CD4-positive, alpha-beta T cell treated with Interleukin-4 for 4 hours (primary cell): Measurements from ENCODE around the gene RIN3.
A peak's percentile ranks its signal among the peaks of the same experiment; 100 is the strongest.

Experiments
- DNase-seq: peaks from one replicate; pipeline ENCODE4 v3.0.0-alpha.2; 2020

Gene RIN3

DNA sequence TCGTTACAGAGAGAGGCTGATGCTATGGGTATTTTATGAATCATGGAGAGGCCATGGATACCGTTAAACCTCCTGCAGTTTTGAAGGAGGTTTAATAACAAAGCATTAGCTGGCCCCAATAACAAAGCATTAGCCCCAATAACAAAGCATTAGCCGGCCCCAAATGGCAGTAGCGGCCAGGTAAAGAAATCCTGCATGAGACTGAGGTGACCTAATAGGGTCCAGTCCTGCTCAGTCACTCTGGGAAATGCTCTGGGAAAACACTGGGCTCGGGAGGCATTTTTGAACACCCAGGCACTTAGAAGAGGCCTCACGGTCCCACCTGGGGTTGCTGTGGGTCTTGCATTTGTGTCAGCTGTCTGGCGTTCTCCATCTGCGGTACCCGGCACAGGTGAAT lies 776 bp upstream of the RIN3 start:
- DNase-seq, result no peak

DNA sequence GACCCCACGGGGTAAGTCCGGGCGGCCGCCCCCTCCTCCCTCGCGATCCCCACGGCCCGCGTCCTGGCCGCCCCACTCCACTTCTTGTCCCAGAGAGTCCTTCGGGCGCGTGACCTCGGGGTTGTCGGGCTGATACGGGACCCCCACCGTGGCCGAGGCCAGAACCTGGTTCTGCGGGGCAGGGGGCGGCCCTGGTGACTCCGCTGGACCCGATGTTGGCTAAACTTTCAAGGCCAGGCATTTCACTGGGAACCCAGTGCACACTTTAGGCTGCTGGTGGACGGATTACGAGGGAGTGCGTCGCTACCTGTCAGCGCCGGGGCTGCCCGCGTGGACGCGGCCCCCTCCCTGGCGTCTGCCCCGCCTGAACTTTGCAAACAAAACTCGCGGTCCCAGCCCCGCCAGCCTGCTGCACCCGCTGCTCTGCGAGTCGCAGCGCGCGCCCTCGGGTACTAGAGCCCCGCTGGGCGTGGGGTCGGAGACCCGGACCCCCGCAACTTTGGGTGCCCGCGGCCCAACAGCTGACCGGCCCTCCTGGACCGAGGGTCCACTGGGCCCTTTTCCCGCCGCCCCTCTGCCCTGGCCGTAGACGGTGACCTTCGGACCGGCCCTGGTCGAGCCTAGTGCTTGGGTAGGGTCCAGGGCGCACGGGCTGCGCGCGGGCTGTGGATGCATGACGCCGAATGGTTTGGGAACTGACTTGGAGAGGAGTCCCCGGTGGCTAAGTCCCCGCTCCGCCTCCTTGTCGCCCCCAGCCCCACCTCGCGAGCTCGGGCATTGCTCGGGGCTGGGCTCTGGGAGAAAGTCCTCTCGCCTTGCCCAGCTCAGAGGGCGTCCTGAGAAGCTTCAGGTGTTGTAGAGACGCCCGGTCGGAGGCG lies 624 bp downstream of the RIN3 start:
- DNase-seq, result no peak

DNA sequence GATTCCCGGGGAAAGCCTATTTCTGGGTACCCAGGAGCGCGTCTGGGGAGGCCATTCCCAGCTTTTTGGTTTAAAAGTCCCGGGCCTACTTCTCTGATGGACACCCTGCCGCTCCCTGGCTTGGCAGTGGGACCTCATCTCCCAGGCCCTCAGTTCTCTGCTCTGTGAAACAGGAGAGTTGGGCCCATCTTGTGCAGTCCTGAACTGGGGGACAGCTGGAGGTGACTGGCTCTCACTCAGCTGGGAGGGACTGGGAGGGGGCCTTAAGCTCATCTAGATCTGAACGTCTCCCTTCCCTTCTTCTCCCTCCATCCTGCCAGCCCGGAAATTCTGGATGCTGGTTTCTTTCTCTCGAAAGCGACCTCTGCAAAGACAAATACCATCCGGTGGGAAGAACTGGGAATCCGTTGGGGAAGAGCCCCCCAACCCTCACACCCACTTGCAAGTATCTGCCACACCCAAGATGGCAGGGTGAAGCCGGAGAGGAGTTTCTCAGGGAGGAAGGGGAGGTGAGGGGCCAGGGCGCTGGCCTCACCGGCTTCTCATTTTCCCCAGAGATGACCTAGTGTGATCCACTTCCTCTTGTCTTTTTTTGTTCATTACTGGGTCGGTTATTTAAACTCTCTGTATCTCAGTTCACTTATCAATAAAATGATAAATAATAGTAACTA lies 1.4 kb downstream of the RIN3 start:
- no peak for DNase-seq

DNA sequence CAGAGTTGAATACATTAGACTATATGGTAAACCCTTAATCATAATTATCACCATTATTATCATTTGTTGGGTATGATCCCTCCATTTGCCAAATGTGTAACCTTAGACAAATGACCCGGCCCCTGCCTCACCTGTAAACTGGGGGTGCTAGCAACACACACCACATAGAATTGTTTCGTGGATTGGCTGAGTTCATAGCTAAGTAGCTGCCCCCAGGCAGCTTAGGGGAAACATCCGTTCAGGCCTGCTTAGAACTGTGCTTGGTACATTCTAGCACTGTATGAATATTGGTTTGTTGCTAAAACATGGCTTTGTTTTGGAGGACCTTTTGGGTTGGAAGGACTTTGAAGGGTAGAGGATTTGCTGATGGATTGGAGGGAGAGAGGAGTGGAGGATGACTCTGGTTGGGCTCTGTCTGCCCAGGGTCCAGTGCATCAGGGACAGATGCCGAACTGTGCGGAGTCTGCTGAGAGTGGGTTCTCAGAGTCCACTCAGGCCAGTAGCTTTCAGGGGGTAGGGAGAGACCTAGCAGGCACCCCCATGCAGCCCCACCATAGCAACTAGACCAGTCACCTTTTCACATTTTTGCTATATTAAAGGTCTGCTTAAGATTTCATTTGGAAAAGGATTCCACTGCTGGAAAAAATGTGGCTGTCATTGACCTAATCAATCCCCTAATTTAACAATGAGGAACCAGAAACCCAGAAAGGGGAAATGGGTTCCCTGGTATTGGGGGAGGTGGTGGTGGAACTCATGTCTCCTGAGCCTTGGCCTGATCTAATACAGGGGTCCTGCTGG lies 2.2 kb downstream of the RIN3 start:
- no peak for DNase-seq

DNA sequence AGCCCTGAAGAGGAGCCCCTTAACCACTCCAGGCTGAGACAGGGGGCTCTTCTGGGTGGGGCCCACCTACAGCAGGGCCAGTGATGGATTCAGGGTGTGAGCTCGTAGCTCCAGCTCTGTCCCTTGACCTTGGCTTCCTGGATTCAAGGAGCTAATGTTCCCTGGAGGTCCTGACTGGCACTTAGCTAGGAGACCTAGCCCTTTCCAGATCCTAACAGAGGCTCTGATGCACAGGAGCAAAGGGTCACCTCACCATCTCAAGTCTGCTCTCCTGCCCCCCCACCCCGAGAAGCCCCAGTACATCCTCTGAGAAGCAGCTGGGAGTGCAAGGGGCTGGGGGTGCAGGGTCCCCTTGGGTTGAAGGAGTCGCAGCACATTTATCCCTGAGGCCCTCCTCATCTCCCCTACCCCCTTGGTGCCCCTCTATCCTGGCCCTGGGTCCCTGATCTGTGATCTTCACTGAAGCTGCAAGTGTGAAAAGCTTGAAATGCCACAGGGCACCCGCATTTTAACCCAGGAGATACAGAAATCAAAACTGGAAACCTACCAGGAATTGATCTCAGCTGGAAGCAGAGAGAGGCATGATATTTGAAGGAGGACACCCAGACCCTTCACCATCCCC lies 2.9 kb downstream of the RIN3 start:
- no peak for DNase-seq

DNA sequence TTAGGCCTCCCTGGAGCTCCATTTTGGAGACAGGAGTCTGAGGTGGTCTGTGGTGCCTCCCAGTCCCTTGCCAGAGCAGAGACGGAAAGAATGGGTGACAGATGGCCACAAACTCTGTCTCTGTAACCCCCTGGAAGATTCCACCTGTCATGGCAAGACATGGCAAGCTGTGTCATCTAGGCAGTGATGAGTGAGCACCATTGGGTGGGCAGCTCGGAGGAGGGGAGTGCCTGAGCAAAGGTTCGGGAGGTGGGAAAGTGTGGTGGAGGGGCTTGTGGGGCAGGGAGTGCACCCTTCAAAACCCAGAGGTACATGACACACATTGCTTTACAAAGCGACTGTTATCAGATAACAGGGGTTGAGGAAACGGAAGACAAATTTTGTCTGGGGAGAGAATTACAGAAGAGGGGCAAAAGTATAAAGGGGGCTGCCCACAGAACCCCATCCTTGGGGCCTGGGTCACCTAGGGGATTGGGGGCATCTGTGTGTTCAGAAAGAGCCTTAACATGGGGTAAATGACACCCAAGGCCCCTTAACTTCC lies 3.5 kb downstream of the RIN3 start:
- DNase-seq, result no peak

DNA sequence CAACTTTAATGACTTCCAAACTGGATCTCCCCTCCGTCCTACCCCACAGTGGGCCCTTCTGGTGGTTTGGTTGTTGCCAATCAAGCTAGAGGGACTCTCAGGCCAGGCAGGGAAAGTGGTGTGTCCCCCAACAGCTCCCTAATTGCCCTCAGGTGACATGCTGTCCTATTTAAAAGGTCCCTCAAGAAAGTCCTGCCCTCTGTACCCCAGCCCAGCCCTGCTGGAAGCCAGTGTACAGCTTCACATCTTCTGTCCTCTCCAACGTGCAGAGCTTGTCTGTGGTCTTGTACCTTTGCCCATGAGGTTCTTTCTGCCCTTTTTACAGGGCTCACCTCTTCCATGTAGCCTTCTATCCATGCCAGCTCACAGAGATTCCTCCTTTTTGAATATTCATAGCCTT lies 4.2 kb downstream of the RIN3 start:
- no peak for DNase-seq

DNA sequence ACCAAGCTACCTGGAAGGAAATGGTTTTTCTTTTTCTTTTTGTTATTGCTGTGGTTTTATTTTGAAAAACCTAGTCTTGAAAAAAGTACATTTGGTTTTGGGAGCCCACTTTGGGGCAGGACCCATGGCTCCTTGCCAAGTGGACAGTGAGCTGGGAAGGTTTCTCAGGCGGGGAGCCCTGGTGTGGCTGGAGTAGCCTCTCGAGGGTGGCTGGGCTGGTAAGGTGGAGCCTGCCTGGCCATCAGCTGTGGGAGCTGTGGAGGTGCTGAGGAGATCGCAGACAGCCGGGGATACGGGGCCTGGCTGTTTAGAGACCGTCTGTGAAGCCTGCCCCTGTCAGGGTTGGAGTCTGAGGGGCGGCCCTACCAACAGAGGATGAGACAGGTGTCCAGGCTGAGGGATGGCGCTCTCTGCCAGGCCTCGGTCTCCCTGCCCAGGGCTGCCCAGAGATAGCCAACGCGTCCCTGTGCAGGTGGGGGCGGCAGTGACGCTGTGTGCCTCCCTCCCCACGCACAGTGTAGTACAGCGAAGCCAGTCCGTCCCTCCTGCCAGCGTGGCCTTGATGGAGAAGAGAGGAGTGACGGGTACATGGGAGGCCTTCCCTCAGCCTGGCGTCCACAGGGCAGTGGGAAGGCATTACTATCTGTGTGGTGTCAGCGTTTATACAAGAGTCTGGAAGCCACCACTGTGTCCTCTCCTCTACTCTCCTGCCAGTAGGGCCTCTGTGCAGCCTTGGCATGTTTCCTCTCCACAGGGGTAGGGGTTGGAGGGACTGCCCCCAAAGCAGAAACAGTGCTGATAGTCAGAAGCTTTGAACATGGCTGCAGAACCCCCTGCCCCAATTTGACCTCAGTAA lies 5.9 kb downstream of the RIN3 start:
- DNase-seq, result no peak

DNA sequence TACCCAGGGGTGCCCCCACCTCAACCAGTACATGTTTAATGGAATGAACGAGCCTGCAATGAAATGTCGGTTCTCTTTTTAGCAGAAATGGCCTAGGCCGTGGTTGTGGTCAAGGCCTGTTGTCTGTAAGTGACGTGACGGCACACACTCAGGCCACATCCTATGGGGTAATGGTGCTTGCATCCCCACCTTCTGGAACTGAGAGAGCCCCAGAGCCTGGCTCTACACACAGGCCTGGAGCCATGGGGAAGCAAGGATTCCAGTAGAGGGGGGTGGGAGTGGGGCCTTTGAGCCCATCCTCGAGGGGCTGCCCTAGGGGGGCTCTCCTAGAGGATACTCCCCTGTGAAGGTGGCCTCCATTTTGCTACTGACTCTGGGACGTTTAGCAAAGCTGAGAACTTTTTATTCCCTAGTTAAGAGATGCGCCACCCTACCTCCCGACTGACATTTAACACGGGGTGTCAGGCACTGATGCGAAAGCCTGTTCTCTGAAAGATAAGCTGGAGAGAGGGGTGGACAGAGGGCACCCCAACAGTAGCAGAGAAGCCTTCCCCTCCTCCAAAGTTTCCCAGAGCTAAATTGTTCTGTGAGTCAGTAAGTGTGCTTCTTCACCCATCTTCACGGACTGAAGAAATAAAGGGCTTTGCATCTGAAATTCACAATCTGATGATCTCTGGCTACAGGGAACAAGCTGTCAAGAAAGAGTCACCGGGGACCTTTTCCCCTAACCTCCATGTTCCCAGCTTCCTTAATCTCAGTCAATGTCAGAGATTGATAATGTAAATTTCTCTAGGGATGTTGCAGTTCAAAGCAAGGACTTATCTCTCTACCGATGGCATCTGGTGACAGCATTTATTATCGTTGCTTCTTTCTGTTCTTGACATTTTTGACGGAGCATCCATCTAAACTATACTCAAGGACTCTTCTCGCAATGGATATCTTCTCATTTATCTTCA lies 6.8 kb downstream of the RIN3 start:
- DNase-seq, result no peak

DNA sequence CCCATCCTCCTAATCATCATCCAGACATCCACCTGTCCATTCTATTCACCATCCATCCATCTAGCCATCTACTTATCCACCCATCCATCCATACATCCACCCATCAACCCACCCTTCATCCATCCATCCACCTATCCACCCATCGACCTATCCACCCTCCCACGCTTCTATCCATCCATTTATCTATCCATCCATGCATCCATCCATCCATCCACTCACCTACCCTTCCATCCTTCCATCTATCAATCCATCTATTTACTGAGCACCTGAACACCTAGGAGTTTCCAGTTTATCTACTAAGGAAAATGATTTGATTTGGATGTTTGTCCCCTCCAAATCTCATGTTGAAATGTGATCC lies 7.5 kb downstream of the RIN3 start:
- no peak for DNase-seq

DNA sequence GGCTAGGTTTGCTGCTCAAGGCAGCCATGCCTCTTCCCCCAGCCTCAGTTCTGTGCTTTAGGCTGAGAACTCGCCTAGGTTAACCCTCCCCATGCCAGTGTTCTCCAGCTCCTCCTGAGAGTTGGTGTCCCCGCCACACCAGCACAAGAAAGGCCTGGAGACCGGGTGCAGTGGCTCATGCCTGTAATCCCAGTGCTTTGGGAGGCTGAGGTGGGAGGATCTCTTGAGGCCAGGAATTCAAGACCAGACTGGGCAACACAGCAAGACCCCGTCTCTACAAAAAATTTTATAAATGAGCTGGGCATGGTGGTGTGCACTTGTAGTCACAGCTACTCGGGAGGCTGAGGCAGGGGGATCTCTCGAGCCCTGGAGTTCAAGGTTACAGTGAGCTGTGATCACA lies 10.2 kb downstream of the RIN3 start:
- DNase-seq, result no peak

DNA sequence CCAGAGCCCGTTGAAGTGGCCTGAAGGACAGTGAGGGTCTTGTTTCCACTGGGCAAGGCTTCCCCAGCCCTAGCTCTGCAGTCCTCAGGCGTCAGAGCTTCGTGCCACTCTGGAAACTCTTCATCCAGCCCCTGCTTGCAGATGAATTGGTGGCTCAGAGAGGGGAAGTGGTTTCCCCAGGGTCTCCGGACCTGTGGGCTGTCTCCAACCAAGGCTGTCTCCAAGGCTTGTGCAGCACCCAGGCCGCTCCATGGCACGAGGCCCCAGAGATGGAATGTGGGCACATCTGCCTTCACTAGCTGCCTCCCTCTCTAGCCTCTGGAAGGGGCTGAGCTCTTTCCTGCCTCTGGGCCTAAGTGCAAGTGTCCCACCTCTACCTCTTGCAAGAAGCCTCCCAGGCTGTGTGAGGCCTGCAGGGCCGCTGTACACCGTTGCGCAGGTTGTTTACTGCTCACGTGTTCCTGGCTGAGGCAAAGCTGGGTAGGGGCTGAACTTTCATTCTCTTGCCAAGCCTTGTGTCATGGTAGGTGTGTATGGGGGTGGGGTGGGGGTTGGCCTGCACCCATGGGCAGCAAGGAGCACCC lies 11.1 kb downstream of the RIN3 start:
- no peak for DNase-seq

DNA sequence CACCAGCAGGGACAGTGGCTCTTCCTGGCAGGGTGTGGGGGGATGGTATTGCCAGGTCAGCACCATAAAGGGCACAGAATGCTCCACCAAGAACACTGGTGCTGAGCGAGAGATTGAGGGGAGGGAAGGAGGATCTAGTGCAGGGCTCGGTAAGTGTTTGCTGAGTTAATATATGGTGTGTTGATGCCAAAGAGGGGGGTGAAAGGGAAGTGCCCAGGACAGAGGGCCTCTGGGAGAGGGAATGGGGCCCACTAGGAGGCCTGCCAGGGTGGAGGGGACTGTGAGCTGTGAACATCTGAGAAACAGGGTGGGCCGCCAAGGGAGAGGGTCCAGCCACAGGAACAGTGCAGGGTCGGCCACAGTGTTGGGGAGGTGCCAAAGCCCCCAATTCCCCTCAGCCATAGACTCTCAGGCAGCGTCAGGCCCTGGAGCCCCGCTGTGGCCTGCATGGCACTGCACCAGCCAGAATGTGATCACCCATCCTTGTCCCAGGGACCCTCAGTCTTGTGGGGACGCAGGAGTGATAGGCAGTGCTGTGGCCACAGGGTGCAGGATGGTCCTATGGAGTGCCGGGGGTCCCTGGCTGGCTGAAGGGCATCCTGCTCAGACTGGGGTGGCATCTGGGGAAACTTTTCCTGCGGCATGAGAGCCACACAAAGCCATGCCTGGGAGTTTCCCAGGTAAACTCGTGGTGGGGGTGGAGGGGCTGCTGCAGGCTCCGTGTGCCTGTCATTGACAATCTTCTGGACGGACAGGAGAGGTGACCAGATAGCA lies 11.9 kb downstream of the RIN3 start:
- no peak for DNase-seq

DNA sequence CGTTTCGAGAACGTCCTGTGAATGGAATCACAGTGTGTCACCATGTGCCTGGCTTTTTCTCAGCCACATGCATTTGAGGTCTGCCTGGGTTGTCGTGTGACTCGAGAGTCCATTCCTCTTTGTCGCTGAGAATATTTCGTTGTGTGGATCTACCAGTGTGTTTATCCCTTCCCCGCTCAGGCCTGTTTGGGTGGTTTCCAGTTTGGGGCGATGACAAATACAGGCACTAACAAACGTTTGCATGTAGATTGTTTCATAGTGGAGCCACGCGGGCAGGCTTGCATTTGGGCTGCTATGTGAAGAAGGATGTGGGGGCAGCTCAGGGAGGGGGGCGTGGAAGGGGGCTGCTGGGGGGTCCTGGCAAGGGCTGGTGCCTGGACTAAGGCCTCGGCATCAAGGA lies 14.1 kb downstream of the RIN3 start:
- DNase-seq, result no peak

DNA sequence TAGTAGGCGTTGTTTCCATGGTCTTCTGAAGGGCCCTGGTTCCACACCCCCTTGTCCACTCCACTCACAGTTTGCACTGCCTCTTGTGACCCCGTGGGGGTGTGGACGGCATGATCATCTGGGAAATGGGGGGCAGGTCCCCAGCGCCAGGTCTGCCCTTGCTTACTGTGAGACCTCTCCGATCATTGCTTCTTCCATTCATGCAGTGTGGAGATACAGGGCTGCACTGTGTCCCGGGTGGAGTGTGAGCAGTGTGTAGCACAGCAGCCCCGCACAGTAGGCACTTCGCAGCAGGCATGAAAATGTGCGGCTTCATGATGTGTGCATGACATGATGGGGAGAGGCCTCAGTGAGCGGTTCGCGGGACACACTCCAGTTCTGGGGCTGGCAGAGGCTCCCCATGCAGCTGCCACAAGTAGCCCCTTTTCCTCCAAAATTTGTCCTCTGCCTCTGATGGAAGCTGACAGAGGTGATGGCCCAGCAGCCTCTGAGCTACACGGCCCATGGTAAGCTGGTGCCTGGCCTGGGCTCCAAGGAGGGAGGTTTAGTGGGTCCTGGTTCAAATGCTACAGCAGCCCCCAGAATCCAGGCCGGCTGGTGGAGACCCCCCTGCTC lies 15.0 kb downstream of the RIN3 start:
- DNase-seq, result no peak

DNA sequence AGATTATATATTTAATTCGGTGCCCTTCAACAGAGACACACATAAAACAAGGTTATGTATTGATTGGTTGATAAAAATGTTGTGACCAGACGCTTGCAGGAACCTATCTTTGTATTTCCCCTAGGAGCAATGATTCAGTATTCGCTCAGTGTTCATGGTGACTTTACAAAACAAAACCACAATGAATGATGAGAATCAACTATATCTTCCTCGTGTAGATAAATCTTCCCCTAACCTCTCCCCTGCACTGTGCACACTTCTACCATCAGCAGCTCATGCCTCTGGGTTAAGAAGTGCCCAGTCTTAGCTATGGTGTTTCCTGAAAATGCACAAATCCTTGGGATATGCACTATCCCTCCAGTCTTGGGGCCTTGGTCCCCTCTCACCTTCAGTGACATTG lies 16.3 kb downstream of the RIN3 start:
- DNase-seq, result peak; percentile 40

DNA sequence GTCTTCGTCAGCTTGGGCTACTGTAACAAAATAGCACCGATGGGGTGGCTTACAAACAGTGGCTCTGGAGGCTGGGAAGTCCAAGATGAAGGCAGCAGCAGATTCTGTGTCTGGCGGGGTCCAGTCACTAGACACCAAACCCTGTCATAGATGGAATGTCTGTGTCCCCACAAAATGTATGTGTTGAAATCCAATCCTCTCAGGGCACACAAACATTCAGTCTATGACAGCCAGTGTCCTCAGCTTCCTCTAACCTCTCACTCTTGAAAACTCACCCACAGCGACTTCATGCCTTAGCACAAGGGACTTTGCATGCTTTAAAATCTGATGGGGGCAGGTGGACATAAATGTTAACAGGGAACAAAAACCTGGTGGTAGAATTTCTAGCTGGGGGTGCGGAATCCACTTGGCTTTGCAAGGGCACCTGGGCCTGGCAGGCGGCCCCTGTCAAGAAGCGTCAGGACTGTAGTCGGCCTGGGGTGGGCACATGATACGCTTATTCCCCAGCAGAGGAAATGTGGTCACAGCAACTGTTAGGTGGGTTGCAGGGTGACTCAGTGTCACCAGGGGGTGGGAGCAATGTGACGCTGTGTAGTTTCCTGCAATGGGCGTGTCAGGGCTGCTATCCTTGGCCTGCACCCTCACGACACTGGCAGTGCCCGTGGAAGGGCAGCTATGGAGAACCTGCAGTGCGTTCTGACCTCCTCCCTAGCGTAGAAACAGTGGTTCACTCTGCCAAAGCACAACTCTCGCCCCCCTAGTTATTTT lies 17.7 kb downstream of the RIN3 start:
- DNase-seq, result peak; percentile 83

DNA sequence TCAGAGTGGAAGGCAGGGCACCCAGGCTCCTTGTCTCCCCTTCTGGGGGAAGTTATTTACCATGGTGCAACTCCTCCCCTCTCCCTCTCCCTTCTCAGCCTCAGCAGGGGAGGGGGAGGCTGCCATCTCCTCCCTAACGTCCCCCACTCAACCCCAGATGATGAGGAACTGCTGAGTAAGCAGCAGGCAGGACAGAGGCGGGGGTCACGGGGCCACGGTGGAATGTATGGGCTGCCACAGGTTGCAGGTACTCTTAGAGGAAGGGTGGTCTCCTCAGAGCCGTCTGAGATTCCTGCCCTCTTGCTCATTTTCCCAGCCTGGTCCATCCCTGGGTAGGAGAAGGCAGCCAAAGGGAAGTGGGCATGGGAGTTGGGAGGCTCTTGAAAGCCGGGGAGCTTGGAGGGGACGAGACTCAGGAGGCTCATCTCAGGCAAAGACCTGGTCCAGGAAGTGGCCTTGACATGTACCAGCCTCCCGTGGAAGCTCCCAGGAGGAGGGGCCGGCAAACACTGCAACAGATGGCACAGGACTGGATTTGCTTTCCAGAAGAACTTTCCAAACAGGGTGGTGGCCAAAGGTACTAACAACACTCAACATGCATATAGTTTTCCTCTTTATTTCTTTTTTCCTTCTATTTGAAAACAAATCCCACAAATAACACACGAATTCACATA lies 19.0 kb downstream of the RIN3 start:
- DNase-seq, result no peak
